22Rv1 (cell line): Measurements from ENCODE around the gene ANXA2R.

ENCODE experiments used
- ZFX ChIP-seq: fragments of 450-650 bp; IDR thresholded peaks from 2 replicates; pipeline ENCODE4 v1.6.1; 2017; ENCODE audit warnings: antibody characterized with exemption, borderline replicate concordance
- TF ChIP-seq, protein P1 (sequence below): fragments of 450-650 bp; IDR thresholded peaks from 2 replicates; pipeline ENCODE4 v1.5.1; 2017; ENCODE audit warnings: mild to moderate bottlenecking

DNA sequence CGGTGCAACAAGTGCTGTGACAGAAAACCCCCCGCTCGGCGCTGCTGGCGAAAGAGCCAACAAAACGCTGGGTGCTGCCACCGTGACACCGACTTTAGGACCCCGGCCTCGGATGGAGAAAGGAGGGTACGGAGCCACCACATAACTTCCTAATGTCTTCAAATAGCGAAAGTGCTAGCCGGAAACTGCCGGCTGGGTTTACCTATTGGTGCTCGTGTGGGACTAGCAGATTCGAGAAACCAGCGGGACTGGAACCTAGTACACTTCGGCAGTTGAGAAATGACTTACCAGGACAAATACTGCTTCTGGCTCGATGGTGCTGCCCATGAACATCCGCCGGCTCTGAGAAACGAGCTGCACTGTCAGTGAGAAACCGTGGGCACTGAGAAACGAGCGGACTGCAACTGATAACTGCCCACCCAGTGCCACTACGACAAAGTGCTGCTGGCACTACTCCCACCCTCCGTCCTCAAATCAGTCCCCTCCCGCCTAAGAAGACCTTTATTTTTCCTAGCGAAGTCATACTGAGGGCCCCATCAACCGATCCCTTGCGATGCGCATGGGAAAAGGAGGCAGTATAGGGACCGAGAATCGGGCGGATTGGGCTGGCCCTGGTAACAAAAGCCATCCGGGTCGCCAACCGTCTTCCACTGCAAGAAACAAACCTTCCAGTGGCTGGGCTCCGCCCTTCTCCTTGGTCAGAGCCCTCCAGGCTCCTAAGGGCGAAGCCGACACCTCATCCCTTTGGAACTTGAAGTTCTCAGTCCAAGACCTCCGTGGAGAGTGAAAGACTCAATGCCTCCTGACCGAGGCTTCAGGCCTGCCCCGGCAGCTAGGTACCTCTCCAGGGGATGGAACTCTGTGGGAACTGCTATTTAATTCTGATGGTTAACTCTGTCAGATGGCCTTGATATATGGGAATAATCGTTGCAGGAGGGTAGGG, 27.0 kb upstream of the ANXA2R start:
- TF ChIP-seq, protein P1, sequence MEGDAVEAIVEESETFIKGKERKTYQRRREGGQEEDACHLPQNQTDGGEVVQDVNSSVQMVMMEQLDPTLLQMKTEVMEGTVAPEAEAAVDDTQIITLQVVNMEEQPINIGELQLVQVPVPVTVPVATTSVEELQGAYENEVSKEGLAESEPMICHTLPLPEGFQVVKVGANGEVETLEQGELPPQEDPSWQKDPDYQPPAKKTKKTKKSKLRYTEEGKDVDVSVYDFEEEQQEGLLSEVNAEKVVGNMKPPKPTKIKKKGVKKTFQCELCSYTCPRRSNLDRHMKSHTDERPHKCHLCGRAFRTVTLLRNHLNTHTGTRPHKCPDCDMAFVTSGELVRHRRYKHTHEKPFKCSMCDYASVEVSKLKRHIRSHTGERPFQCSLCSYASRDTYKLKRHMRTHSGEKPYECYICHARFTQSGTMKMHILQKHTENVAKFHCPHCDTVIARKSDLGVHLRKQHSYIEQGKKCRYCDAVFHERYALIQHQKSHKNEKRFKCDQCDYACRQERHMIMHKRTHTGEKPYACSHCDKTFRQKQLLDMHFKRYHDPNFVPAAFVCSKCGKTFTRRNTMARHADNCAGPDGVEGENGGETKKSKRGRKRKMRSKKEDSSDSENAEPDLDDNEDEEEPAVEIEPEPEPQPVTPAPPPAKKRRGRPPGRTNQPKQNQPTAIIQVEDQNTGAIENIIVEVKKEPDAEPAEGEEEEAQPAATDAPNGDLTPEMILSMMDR, result no peak
- no peak for TF ChIP-seq ZFX
